Natural killer cell (primary cell): ENCODE results near the gene HK3. TPM values are rescaled to one million over a fixed set of nuclear protein-coding genes. Genes with fewer than 3 reads are reported as not detected.

Experiments used
- ATAC-seq, 3 donors: fragments of 150-1000 bp in 2 of 3; fragments of 200-7000 bp in 1 of 3; cut with Tn5 transposase; 1 replicate in 1 of 3; 2 replicates in 2 of 3; pipeline ENCODE4 v1.10.0; 2021; ENCODE audit warnings: mild to moderate bottlenecking in 2 of 3, moderate library complexity in 2 of 3
- DNase-seq, 2 donors: peaks; one replicate each; pipeline versions ENCODE4 v3.0.0 to v3.0.0-alpha.2; 2013 to 2021; ENCODE audit warnings: mixed read lengths in 1 of 2
- H3K27ac ChIP-seq: one replicate; pipeline ENCODE4 v1.5.1; 2013; ENCODE audit warnings: mild to moderate bottlenecking, low read length
- H3K27me3 ChIP-seq: one replicate; pipeline ENCODE4 v1.6.1; 2013; ENCODE audit warnings: low read length; ENCODE audit not compliant: control insufficient read depth, insufficient read depth
- H3K36me3 ChIP-seq: one replicate; pipeline ENCODE4 v1.6.1; 2013; ENCODE audit warnings: low read length; ENCODE audit not compliant: control insufficient read depth, insufficient read depth
- H3K4me1 ChIP-seq: one replicate; pipeline ENCODE4 v1.6.1; 2013; ENCODE audit warnings: low read length; ENCODE audit not compliant: control insufficient read depth, insufficient read depth
- H3K4me3 ChIP-seq: one replicate; pipeline ENCODE4 v1.5.1; 2013; ENCODE audit warnings: low read length
- H3K9me3 ChIP-seq: one replicate; pipeline ENCODE4 v1.6.1; 2013; ENCODE audit warnings: low read length; ENCODE audit not compliant: control insufficient read depth, insufficient read depth
- H3K27ac Mint-ChIP-seq, 2 donors: one replicate each; pipeline ENCODE4 v1.8.0; 2022; ENCODE audit warnings: mild to moderate bottlenecking in 2 of 2, mixed read lengths in 2 of 2, moderate library complexity in 1 of 2
- H3K27me3 Mint-ChIP-seq, 2 donors: one replicate each; pipeline ENCODE4 v1.8.0; 2022; ENCODE audit warnings: low read depth in 2 of 2, mixed read lengths in 2 of 2
- H3K36me3 Mint-ChIP-seq: one replicate; pipeline ENCODE4 v1.8.0; 2022; ENCODE audit warnings: mixed read lengths
- H3K4me1 Mint-ChIP-seq, 2 donors: one replicate each; pipeline ENCODE4 v1.8.0; 2022; ENCODE audit warnings: mixed read lengths in 2 of 2
- H3K4me3 Mint-ChIP-seq: one replicate; pipeline ENCODE4 v1.8.0; 2022; ENCODE audit warnings: mild to moderate bottlenecking, moderate library complexity, mixed read lengths
- H3K9me3 Mint-ChIP-seq, 2 donors: one replicate each; pipeline ENCODE4 v1.8.0; 2022; ENCODE audit warnings: mixed read lengths in 2 of 2
- WGBS: methylation state at CpG from one replicate; pipeline ENCODE4 v1.1.7; 2013; ENCODE audit warnings: missing lambda C conversion rate; ENCODE audit not compliant: insufficient coverage; 5-methylcytosine and 5-hydroxymethylcytosine counted together
- intact Hi-C: fragments of 100-400 bp; cut with micrococcal nuclease; formaldehyde crosslinking; loops from one replicate; pipeline ENCODE4 v1.14.2; 2022
- total RNA-seq, 4 donors: library from RNA; stranded (reverse); fragments of 120-200 nt in 1 of 4; gene quantifications; one replicate each; pipeline versions ENCODE4 v1.2.3 to v1.2.4, GENCODE V29; 2013 to 2022
- TF ChIP-seq, protein P1 (sequence below): fragments of 200-600 bp; IDR thresholded peaks from one replicate; pipeline ENCODE4 v1.8.0; 2022; ENCODE audit warnings: antibody characterized with exemption

Gene HK3
- total RNA-seq, 3 donors from 2014 or later (not counting 1 experiment from before 2014, with no cell fraction given): 6.6 to 56.1 (median 26.2) TPM

DNA sequence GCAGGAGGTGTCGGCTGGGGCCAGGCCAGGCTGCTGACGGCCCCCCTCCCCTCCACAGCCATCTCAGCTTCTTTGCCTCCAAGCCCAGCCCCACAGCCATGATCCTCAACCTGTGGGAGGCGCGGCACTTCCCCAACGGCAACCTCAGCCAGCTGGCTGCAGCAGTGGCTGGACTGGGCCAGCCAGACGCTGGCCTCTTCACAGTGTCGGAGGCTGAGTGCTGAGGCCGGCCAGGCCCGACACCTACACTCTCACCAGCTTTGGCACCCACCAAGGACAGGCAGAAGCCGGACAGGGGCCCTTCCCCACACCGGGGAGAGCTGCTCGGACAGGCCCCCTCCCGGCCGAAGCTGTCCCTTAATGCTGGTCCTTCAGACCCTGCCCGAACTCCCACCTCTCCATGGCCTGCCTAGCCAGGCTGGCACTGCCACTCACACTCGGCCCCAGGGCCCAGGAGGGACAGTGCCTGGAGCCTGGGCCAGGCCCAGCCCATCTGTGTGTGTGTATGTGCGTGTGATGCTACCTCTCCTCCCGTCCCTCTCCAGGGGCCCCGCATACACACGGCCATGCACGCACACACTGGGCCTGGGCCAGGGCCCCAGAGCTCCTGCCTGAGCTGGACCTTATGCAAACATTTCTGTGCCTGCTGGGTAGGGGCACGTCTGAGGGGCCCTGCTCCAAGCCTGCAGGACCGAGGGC is 19.3 kb downstream of the HK3 start:
- no peak overlapping the region for H3K27ac ChIP-seq
- 82% methylated on average over 23 of the region's 23 CpGs for whole genome bisulfite sequencing
- peaks cover 15 to 19% of the 10 kb centered on the region in 2 donors for H3K4me1 Mint-ChIP-seq

DNA sequence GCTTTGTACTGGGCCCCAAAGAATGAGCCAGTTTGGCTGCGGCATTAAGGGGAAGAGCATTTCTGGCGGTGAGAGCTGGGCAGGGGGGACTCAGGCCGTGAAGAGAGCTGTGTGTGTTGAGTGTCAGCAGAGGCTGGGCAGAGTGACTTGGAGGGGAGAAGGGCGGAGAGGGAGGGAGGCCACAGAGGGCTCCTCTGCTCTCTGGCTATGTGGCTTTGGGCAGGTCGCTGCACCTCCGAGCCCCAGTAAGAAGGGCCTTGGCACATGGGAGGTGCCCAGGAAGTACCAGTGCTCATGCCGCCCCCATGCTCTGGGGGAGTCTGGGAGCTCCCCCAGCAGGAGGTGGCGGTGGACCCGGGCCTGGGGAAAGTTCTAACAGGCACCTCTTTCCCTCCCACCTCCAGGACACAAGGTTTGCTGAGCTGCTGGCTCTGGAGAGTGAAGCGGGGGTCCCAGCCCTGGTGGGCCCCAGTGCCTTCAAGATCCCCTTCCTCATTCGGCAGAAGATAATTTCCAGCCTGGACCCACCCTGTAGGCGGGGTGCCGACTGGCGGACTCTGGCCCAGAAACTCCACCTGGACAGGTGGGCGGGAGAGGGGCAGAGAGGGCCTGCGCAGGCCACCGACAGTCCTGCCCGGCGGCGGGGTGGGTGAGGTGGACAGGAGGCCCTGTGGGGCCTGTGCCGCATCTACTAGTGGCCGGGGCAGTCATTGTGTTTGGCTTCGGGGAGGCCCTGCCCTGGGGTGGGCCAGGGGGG is 20.1 kb downstream of the HK3 start:
- Mint-ChIP-seq H3K36me3 (no peaks in the 10 kb centered on the region), H3K27me3 (peaks cover 13 to 16% of the 10 kb centered on the region in 2 donors), H3K9me3 (no peaks in the 10 kb centered on the region), H3K4me1 (peaks cover 15 to 19% of the 10 kb centered on the region in 2 donors), H3K27ac (no peak overlapping the region), H3K4me3 (no peak overlapping the region)
- intact Hi-C loops: no loop called here
- H3K4me1 ChIP-seq: peaks cover 23% of the 10 kb centered on the region
- H3K27ac ChIP-seq: no peak overlapping the region
- H3K9me3 ChIP-seq: no peaks in the 10 kb centered on the region
- DNase-seq (no peak), ATAC-seq (no peak)
- WGBS: 88% methylated on average over 23 of the region's 23 CpGs
- no peaks in the 10 kb centered on the region for H3K36me3 ChIP-seq
- TF ChIP-seq, protein P1, sequence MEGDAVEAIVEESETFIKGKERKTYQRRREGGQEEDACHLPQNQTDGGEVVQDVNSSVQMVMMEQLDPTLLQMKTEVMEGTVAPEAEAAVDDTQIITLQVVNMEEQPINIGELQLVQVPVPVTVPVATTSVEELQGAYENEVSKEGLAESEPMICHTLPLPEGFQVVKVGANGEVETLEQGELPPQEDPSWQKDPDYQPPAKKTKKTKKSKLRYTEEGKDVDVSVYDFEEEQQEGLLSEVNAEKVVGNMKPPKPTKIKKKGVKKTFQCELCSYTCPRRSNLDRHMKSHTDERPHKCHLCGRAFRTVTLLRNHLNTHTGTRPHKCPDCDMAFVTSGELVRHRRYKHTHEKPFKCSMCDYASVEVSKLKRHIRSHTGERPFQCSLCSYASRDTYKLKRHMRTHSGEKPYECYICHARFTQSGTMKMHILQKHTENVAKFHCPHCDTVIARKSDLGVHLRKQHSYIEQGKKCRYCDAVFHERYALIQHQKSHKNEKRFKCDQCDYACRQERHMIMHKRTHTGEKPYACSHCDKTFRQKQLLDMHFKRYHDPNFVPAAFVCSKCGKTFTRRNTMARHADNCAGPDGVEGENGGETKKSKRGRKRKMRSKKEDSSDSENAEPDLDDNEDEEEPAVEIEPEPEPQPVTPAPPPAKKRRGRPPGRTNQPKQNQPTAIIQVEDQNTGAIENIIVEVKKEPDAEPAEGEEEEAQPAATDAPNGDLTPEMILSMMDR: no peak
- peaks cover 10% of the 10 kb centered on the region for H3K27me3 ChIP-seq
- no peak overlapping the region for H3K4me3 ChIP-seq

More for the DNA sequence above, 19.3 kb downstream of the HK3 start:
- H3K4me3 ChIP-seq: no peak overlapping the region
- TF ChIP-seq, protein P1: no peak
- H3K4me3 Mint-ChIP-seq: no peak overlapping the region
- no peak for ATAC-seq
- H3K36me3 Mint-ChIP-seq: no peaks in the 10 kb centered on the region
- H3K27me3 ChIP-seq: peaks cover 10% of the 10 kb centered on the region
- no peaks in the 10 kb centered on the region for H3K36me3 ChIP-seq
- peaks cover 18% of the 10 kb centered on the region for H3K4me1 ChIP-seq
- peaks cover 13 to 16% of the 10 kb centered on the region in 2 donors for H3K27me3 Mint-ChIP-seq
- H3K9me3 Mint-ChIP-seq: no peaks in the 10 kb centered on the region
- no peaks in the 10 kb centered on the region for H3K9me3 ChIP-seq
- no peak overlapping the region for H3K27ac Mint-ChIP-seq
- no peak for DNase-seq
- intact Hi-C loops: no loop called here

DNA sequence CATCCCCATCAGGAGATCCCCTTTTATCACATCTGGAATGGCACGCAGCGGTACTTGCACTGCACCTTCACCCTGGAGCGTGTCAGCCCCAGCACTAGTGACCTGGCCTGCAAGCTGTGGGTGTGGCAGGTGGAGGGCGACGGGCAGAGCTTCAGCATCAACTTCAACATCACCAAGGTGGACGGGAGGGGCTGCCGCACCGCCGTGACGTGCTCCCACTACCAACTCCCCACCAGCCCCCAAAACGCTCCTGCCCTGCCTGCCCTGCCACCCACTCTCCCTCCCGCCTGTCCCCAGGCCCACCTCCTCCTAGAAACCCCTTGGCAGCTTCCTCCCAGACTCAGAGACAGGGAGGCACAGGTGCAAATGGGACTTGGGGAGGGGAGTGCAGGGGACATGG is 20.7 kb downstream of the HK3 start:
- Mint-ChIP-seq H3K36me3 (no peaks in the 10 kb centered on the region), H3K4me3 (no peak overlapping the region), H3K9me3 (no peaks in the 10 kb centered on the region), H3K27ac (no peak overlapping the region), H3K27me3 (peaks cover 13 to 16% of the 10 kb centered on the region in 2 donors), H3K4me1 (peaks cover 15 to 25% of the 10 kb centered on the region in 2 donors)
- Histone ChIP-seq H3K9me3 (peaks cover 2% of the 10 kb centered on the region), H3K4me1 (peaks cover 29% of the 10 kb centered on the region), H3K27me3 (peaks cover 10% of the 10 kb centered on the region), H3K27ac (no peak overlapping the region), H3K4me3 (no peak overlapping the region), H3K36me3 (no peaks in the 10 kb centered on the region)
- 90% methylated on average over 12 of the region's 12 CpGs for WGBS
- TF ChIP-seq, protein P1: no peak
- DNase-seq (no peak), ATAC-seq (no peak)
- intact Hi-C loops: no loop called here
